Measurements from ENCODE around the gene CCR4. TPM values are rescaled to one million over a fixed set of nuclear protein-coding genes. Genes with fewer than 3 reads are reported as not detected.
"Not testable (repeated sequence)": the region's sequence is repeated elsewhere in the genome, so short reads cannot be mapped to it uniquely, and the experiment has no call there.

CCR4 gene
- total RNA-seq, 1 donor from 2014 or later: 0.31 TPM

DNA sequence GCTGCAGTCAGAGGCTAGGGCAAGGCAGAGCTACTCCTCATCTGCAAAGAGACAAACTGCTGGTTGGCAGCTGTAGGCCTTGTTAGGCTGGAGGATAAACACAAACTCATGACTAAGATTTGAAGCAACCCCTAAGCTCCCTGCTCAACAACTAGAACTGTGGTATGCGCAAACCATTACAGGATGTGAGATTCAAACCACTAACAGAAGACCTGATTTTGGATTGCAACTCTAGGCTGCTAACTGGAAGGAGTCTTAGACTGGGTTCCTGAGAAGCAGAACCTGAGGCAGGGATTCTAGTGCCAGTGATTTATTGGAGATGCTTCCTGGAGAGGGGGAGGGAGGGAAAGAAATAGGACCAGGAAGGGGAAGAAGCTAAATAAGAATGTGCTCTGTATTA lies 22.5 kb downstream of the CCR4 start:
- no peak overlapping the region for H3K4me3 Mint-ChIP-seq
- H3K4me1 Mint-ChIP-seq: peaks cover 3% of the 10 kb centered on the region
- ATAC-seq (ENCODE audit: low read depth): no peak
- POLR2A ChIA-PET: no interaction called here
- intact Hi-C loops (cut with micrococcal nuclease): loop anchor here (1.0 kb wide), 1 partner anchor 13 kb away; no protein-coding TSS in a partner anchor
- H3K27me3 Mint-ChIP-seq: no peaks in the 10 kb centered on the region
- DNase-seq: no peak
- H3K9me3 Mint-ChIP-seq: no peaks in the 10 kb centered on the region
- CTCF ChIA-PET: no interaction called here
- no peak overlapping the region for H3K27ac Mint-ChIP-seq
- no peaks in the 10 kb centered on the region for H3K36me3 Mint-ChIP-seq (ENCODE audit: low read depth)
- TF ChIP-seq, protein P1, sequence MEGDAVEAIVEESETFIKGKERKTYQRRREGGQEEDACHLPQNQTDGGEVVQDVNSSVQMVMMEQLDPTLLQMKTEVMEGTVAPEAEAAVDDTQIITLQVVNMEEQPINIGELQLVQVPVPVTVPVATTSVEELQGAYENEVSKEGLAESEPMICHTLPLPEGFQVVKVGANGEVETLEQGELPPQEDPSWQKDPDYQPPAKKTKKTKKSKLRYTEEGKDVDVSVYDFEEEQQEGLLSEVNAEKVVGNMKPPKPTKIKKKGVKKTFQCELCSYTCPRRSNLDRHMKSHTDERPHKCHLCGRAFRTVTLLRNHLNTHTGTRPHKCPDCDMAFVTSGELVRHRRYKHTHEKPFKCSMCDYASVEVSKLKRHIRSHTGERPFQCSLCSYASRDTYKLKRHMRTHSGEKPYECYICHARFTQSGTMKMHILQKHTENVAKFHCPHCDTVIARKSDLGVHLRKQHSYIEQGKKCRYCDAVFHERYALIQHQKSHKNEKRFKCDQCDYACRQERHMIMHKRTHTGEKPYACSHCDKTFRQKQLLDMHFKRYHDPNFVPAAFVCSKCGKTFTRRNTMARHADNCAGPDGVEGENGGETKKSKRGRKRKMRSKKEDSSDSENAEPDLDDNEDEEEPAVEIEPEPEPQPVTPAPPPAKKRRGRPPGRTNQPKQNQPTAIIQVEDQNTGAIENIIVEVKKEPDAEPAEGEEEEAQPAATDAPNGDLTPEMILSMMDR (IDR thresholded peaks at IDR 0.05): no peak

- DNase-seq (no peak), ATAC-seq (ENCODE audit: low read depth) (no peak)
- TF ChIP-seq, protein P1 (IDR thresholded peaks at IDR 0.05): no peak
- H3K9me3 Mint-ChIP-seq: no peaks in the 10 kb centered on the region
- no peak overlapping the region for H3K4me3 Mint-ChIP-seq
- intact Hi-C loops (cut with micrococcal nuclease): no loop called here
- ChIA-PET POLR2A (no interaction called here), CTCF (interaction anchor here (0.9 kb wide), 1 partner anchor 13 kb away, joined by 3 read pairs; no protein-coding TSS in a partner anchor)
- no peaks in the 10 kb centered on the region for H3K27me3 Mint-ChIP-seq
- H3K4me1 Mint-ChIP-seq: peaks cover 3% of the 10 kb centered on the region
- no peaks in the 10 kb centered on the region for H3K36me3 Mint-ChIP-seq (ENCODE audit: low read depth)
- no peak overlapping the region for H3K27ac Mint-ChIP-seq
Observed at GRCh38 chr3:32975891-32976595, 24.6 kb downstream of the CCR4 start.

DNA sequence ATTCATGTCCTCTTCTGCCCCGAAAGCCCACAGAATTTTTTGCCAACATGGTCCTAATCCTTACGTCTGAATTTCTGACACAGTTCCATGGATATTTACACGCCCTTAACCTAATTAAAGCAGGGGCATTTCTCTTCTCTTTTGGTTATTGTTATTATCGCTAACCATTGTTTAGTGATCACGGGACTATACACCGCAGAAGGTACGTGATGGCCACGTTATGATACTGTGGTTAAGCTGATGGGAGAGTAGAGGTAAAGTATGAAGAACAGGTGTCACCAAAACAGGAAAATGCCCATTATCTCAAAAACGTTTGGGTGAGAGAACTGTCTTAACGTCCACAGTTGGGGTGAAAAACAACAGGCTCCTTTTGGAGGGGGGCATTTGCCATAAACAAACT lies 26.4 kb downstream of the CCR4 start:
- Mint-ChIP-seq H3K36me3 (ENCODE audit: low read depth) (no peaks in the 10 kb centered on the region), H3K27me3 (no peaks in the 10 kb centered on the region), H3K27ac (no peak overlapping the region), H3K4me3 (no peak overlapping the region), H3K4me1 (peaks cover 3% of the 10 kb centered on the region), H3K9me3 (no peaks in the 10 kb centered on the region)
- ChIA-PET CTCF (no interaction called here), POLR2A (no interaction called here)
- intact Hi-C loops (cut with micrococcal nuclease): no loop called here
- TF ChIP-seq, protein P1 (IDR thresholded peaks at IDR 0.05): no peak
- DNase-seq (no peak), ATAC-seq (ENCODE audit: low read depth) (no peak)

DNA sequence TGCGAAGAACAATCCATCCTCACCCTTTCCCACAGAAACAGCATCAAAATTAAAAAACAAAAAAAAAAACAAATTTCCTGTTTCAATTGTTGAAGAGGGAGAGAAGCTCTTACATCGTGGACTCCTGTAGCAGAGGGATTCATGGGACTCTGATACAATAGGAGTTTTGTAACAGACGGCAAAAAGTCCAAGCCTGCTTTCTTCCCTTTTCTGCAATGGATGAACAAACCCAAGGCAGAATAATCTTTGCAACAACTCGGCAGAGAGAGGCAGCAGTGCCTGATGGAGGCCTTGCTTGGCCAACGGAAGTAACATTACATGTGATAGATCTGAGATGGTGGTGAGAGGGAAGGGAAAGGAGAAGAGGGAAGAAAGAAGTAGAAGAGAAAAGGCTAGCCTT lies 26.9 kb downstream of the CCR4 start:
- Mint-ChIP-seq H3K4me1 (peaks cover 3% of the 10 kb centered on the region), H3K4me3 (no peak overlapping the region), H3K36me3 (ENCODE audit: low read depth) (no peaks in the 10 kb centered on the region), H3K27me3 (no peaks in the 10 kb centered on the region), H3K9me3 (no peaks in the 10 kb centered on the region), H3K27ac (no peak overlapping the region)
- CTCF ChIA-PET: no interaction called here
- POLR2A ChIA-PET: no interaction called here
- intact Hi-C loops (cut with micrococcal nuclease): no loop called here
- no peak for ATAC-seq (ENCODE audit: low read depth)
- TF ChIP-seq, protein P1 (IDR thresholded peaks at IDR 0.05): no peak
- no peak for DNase-seq

DNA sequence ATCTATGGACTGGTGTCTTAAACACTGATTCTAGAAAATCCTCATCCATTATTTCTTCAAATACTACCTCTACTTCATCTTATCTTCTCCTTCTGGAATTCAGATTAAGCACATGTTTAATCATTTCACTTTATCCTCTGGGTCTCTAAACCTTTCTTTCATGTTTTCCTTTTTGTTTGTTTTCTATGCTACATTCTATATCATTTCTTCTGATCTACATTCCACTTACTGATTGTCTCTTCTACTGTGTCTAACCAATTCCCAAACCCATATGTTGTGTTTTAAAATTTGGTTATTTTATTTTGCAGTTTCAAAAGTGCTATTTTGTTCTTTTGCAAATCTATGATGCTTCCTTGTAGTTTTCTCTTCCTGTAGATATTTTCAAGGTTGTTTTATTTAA lies 31.7 kb downstream of the CCR4 start:
- intact Hi-C loops (cut with micrococcal nuclease): no loop called here
- CTCF ChIA-PET: no interaction called here
- DNase-seq (no peak), ATAC-seq (ENCODE audit: low read depth) (no peak)
- TF ChIP-seq, protein P1 (IDR thresholded peaks at IDR 0.05): no peak
- H3K27me3 Mint-ChIP-seq: no peaks in the 10 kb centered on the region
- H3K4me3 Mint-ChIP-seq: no peak overlapping the region
- H3K36me3 Mint-ChIP-seq (ENCODE audit: low read depth): no peaks in the 10 kb centered on the region
- POLR2A ChIA-PET: no interaction called here
- no peaks in the 10 kb centered on the region for H3K9me3 Mint-ChIP-seq
- H3K27ac Mint-ChIP-seq: no peak overlapping the region
- H3K4me1 Mint-ChIP-seq: no peaks in the 10 kb centered on the region

GRCh38 chr3:32984918-32985317 lies 33.5 kb downstream of the CCR4 start:
- CTCF ChIA-PET; POLR2A ChIA-PET; intact Hi-C loops (cut with micrococcal nuclease); H3K4me1 Mint-ChIP-seq; ATAC-seq (ENCODE audit: low read depth); DNase-seq; H3K27me3 Mint-ChIP-seq; H3K9me3 Mint-ChIP-seq; H3K27ac Mint-ChIP-seq; H3K36me3 Mint-ChIP-seq (ENCODE audit: low read depth); H3K4me3 Mint-ChIP-seq: not testable (repeated sequence)
